ENCODE data around the gene AP1M1.

Gene AP1M1

GRCh38 chr19:16285769-16286498 lies 88.2 kb downstream of the AP1M1 start:
- no peak for TF ChIP-seq CTCF (IDR thresholded peaks at IDR 0.05; ENCODE audit: unreplicated experiment in 3 of 3)
- H3K4me3 Mint-ChIP-seq: peak overlapping the region in 1 of 3 experiments; percentile 51
- H3K27ac Mint-ChIP-seq: peak overlapping the region; percentile 59 to 100 (median 81)
- peaks cover 28% of the 10 kb centered on the region for H3K27me3 Mint-ChIP-seq (ENCODE audit: low read depth)
- no peaks in the 10 kb centered on the region for H3K36me3 Mint-ChIP-seq (ENCODE audit: low read depth)
- peaks cover 51% of the 10 kb centered on the region for H3K4me1 Mint-ChIP-seq
- H3K9me3 Mint-ChIP-seq: no peaks in the 10 kb centered on the region

GRCh38 chr19:16288544-16288943 lies 90.8 kb downstream of the AP1M1 start:
- no peaks in the 10 kb centered on the region for H3K9me3 Mint-ChIP-seq
- no peaks in the 10 kb centered on the region for H3K36me3 Mint-ChIP-seq (ENCODE audit: low read depth)
- H3K4me1 Mint-ChIP-seq: peaks cover 43% of the 10 kb centered on the region
- no peak for TF ChIP-seq CTCF (IDR thresholded peaks at IDR 0.05; ENCODE audit: unreplicated experiment in 3 of 3)
- peak overlapping the region in 1 of 3 experiments; percentile 68 for H3K27ac Mint-ChIP-seq
- peaks cover 23% of the 10 kb centered on the region for H3K27me3 Mint-ChIP-seq (ENCODE audit: low read depth)
- H3K4me3 Mint-ChIP-seq: no peak overlapping the region

GRCh38 chr19:16289594-16289993 lies 91.9 kb downstream of the AP1M1 start:
- Mint-ChIP-seq H3K9me3 (no peaks in the 10 kb centered on the region), H3K4me1 (peaks cover 39% of the 10 kb centered on the region), H3K36me3 (ENCODE audit: low read depth) (no peaks in the 10 kb centered on the region), H3K4me3 (no peak overlapping the region), H3K27me3 (ENCODE audit: low read depth) (peaks cover 18% of the 10 kb centered on the region), H3K27ac (peak overlapping the region in 2 of 3 experiments; percentile 33 to 74)
- no peak for TF ChIP-seq CTCF (IDR thresholded peaks at IDR 0.05; ENCODE audit: unreplicated experiment in 3 of 3)

GRCh38 chr19:16290692-16291091 lies 93.0 kb downstream of the AP1M1 start:
- Mint-ChIP-seq H3K9me3 (no peaks in the 10 kb centered on the region), H3K27me3 (ENCODE audit: low read depth) (peaks cover 15% of the 10 kb centered on the region)

GRCh38 chr19:16293118-16294091 lies 95.7 kb downstream of the AP1M1 start:
- TF ChIP-seq CTCF (IDR thresholded peaks at IDR 0.05; ENCODE audit: unreplicated experiment in 3 of 3): no peak
- H3K27ac Mint-ChIP-seq: peak overlapping the region; percentile 99
- H3K9me3 Mint-ChIP-seq: no peaks in the 10 kb centered on the region
- H3K4me3 Mint-ChIP-seq: peak overlapping the region; percentile 66 to 80 (median 71)
- H3K27me3 Mint-ChIP-seq (ENCODE audit: low read depth): peaks cover 9% of the 10 kb centered on the region
- peaks cover 17% of the 10 kb centered on the region for H3K4me1 Mint-ChIP-seq
- H3K36me3 Mint-ChIP-seq (ENCODE audit: low read depth): no peaks in the 10 kb centered on the region

More at GRCh38 chr19:16290692-16291091, 93.0 kb downstream of the AP1M1 start:
- Mint-ChIP-seq H3K4me3 (no peak overlapping the region), H3K4me1 (peaks cover 34% of the 10 kb centered on the region), H3K36me3 (ENCODE audit: low read depth) (no peaks in the 10 kb centered on the region), H3K27ac (peak overlapping the region; percentile 35 to 83 (median 79))
- no peak for TF ChIP-seq CTCF (IDR thresholded peaks at IDR 0.05; ENCODE audit: unreplicated experiment in 3 of 3)

Data from nephron (organoid).